ENCODE data around the gene CARD9.

CARD9 gene

GRCh38 chr9:136374183-136374575, 710 bp upstream of the CARD9 start:
- Histone ChIP-seq H3K4me3 (replicated peaks; ENCODE audit: low read depth, low read length) (no peak overlapping the region), H3K36me3 (ENCODE audit: control insufficient read depth, insufficient read depth, low read length) (peaks cover 18% of the 10 kb centered on the region), H3K27me3 (replicated peaks; ENCODE audit: control insufficient read depth, insufficient read depth, low read length) (no peaks in the 10 kb centered on the region)
- TF ChIP-seq, protein P1, sequence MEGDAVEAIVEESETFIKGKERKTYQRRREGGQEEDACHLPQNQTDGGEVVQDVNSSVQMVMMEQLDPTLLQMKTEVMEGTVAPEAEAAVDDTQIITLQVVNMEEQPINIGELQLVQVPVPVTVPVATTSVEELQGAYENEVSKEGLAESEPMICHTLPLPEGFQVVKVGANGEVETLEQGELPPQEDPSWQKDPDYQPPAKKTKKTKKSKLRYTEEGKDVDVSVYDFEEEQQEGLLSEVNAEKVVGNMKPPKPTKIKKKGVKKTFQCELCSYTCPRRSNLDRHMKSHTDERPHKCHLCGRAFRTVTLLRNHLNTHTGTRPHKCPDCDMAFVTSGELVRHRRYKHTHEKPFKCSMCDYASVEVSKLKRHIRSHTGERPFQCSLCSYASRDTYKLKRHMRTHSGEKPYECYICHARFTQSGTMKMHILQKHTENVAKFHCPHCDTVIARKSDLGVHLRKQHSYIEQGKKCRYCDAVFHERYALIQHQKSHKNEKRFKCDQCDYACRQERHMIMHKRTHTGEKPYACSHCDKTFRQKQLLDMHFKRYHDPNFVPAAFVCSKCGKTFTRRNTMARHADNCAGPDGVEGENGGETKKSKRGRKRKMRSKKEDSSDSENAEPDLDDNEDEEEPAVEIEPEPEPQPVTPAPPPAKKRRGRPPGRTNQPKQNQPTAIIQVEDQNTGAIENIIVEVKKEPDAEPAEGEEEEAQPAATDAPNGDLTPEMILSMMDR (IDR thresholded peaks at IDR 0.05; ENCODE audit: insufficient read depth, low read length, poor library complexity, severe bottlenecking) = no peak
- no peak for DNase-seq (ENCODE audit: extremely low read depth, insufficient read length)

- Histone ChIP-seq H3K27me3 (replicated peaks; ENCODE audit: control insufficient read depth, insufficient read depth, low read length) (no peaks in the 10 kb centered on the region), H3K36me3 (ENCODE audit: control insufficient read depth, insufficient read depth, low read length) (peaks cover 11% of the 10 kb centered on the region), H3K4me3 (replicated peaks; ENCODE audit: low read depth, low read length) (peak overlapping the region; percentile 60)
- no peak for DNase-seq (ENCODE audit: extremely low read depth, insufficient read length)
- TF ChIP-seq, protein P1 (IDR thresholded peaks at IDR 0.05; ENCODE audit: insufficient read depth, low read length, poor library complexity, severe bottlenecking) = peak; percentile 27
Observed at GRCh38 chr9:136372561-136373299, 739 bp downstream of the CARD9 start.

- H3K4me3 ChIP-seq (replicated peaks; ENCODE audit: low read depth, low read length) = peak overlapping the region; percentile 60
- TF ChIP-seq, protein P1 (IDR thresholded peaks at IDR 0.05; ENCODE audit: insufficient read depth, low read length, poor library complexity, severe bottlenecking) = no peak
- no peaks in the 10 kb centered on the region for H3K27me3 ChIP-seq (replicated peaks; ENCODE audit: control insufficient read depth, insufficient read depth, low read length)
- H3K36me3 ChIP-seq (ENCODE audit: control insufficient read depth, insufficient read depth, low read length) = peaks cover 9% of the 10 kb centered on the region
- no peak for DNase-seq (ENCODE audit: extremely low read depth, insufficient read length)
Observed at GRCh38 chr9:136372006-136372405, 1.5 kb downstream of the CARD9 start.

DNA sequence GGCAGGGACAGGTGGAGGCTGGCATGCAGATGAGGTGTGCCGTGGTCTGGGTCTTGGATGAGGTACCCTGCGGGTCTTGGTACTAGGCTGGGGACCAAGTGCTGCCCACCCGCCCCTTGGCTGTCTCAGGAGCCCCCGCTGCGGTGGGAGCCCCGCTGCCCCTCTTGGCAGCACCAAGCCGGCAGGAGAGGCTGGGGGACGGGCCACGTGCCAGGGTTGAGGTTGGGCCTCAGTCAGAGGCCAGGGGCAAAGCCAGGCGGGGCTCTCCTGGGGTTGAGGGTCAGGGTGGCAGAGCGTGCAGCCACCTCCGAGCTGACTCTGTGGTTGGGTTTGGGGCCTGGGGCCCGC, 2.0 kb downstream of the CARD9 start:
- Histone ChIP-seq H3K36me3 (ENCODE audit: control insufficient read depth, insufficient read depth, low read length) (peaks cover 9% of the 10 kb centered on the region), H3K27me3 (replicated peaks; ENCODE audit: control insufficient read depth, insufficient read depth, low read length) (no peaks in the 10 kb centered on the region), H3K4me3 (replicated peaks; ENCODE audit: low read depth, low read length) (no peak overlapping the region)
- TF ChIP-seq, protein P1 (IDR thresholded peaks at IDR 0.05; ENCODE audit: insufficient read depth, low read length, poor library complexity, severe bottlenecking) = no peak
- no peak for DNase-seq (ENCODE audit: extremely low read depth, insufficient read length)

- Histone ChIP-seq H3K36me3 (ENCODE audit: control insufficient read depth, insufficient read depth, low read length) (peaks cover 5% of the 10 kb centered on the region), H3K27me3 (replicated peaks; ENCODE audit: control insufficient read depth, insufficient read depth, low read length) (no peaks in the 10 kb centered on the region), H3K4me3 (replicated peaks; ENCODE audit: low read depth, low read length) (no peak overlapping the region)
- TF ChIP-seq, protein P1 (IDR thresholded peaks at IDR 0.05; ENCODE audit: insufficient read depth, low read length, poor library complexity, severe bottlenecking) = no peak
- DNase-seq (ENCODE audit: extremely low read depth, insufficient read length) = no peak
Observed at GRCh38 chr9:136370687-136371532, 2.6 kb downstream of the CARD9 start.
